Astrocyte (in vitro differentiated cells and primary cell): ENCODE measurements around the gene MAML2. TPM values are rescaled to one million over a fixed set of nuclear protein-coding genes. Genes with fewer than 3 reads are reported as not detected.

Source experiments
- DNase-seq: peaks from one replicate; pipeline ENCODE4 v3.0.0-alpha.2; 2010; ENCODE audit warnings: low read depth
- FAIRE-seq: peaks from 2 replicates; lab custom pipeline; 2011; peaks lifted over from hg19 to GRCh38; lab: Jason Lieb, UNC
- H2AFZ ChIP-seq: 2 replicates; pipeline ENCODE4 v1.6.0; 2012; ENCODE audit warnings: low read depth, low read length, inconsistent platforms
- H3K27ac ChIP-seq: 2 replicates; pipeline ENCODE4 v1.5.1; 2011; ENCODE audit warnings: low read depth, low read length, inconsistent platforms
- H3K27me3 ChIP-seq: 2 replicates; pipeline ENCODE4 v1.6.0; 2011; ENCODE audit warnings: low read length, inconsistent platforms; ENCODE audit not compliant: insufficient read depth
- H3K36me3 ChIP-seq: 2 replicates; pipeline ENCODE4 v1.5.1; 2011; ENCODE audit warnings: low read length, inconsistent platforms; ENCODE audit not compliant: insufficient read depth
- H3K4me1 ChIP-seq: 2 replicates; pipeline ENCODE4 v1.5.1; 2011; ENCODE audit warnings: low read length, inconsistent platforms; ENCODE audit not compliant: insufficient read depth
- H3K4me2 ChIP-seq: 2 replicates; pipeline ENCODE4 v1.6.0; 2012; ENCODE audit warnings: low read length, inconsistent platforms
- H3K4me3 ChIP-seq: 2 replicates; pipeline ENCODE4 v1.5.1; 2011; ENCODE audit warnings: low read depth, mild to moderate bottlenecking, low read length, inconsistent platforms; ENCODE audit not compliant: insufficient read depth
- H3K79me2 ChIP-seq: 2 replicates; pipeline ENCODE4 v1.6.0; 2012; ENCODE audit warnings: mild to moderate bottlenecking, low read length, inconsistent platforms; ENCODE audit not compliant: insufficient read depth
- H3K9ac ChIP-seq: 2 replicates; pipeline ENCODE4 v1.6.0; 2012; ENCODE audit warnings: mild to moderate bottlenecking, low read length, inconsistent platforms
- H3K9me3 ChIP-seq: 2 replicates; pipeline ENCODE4 v1.5.1; 2012; ENCODE audit warnings: low read depth, mild to moderate bottlenecking, low read length, inconsistent platforms; ENCODE audit not compliant: insufficient read depth
- H4K20me1 ChIP-seq: 2 replicates; pipeline ENCODE4 v1.6.0; 2012; ENCODE audit warnings: low read length, inconsistent platforms; ENCODE audit not compliant: insufficient read depth
- H3K27ac Mint-ChIP-seq: one replicate; pipeline ENCODE4 v1.8.0; 2021; ENCODE audit warnings: mild to moderate bottlenecking, mixed read lengths; ENCODE audit not compliant: unreplicated experiment
- H3K27me3 Mint-ChIP-seq: one replicate; pipeline ENCODE4 v1.8.0; 2021; ENCODE audit warnings: low read depth, mixed read lengths; ENCODE audit not compliant: unreplicated experiment
- H3K36me3 Mint-ChIP-seq: one replicate; pipeline ENCODE4 v1.8.0; 2021; ENCODE audit warnings: low read depth, mixed read lengths; ENCODE audit not compliant: unreplicated experiment
- H3K4me1 Mint-ChIP-seq: one replicate; pipeline ENCODE4 v1.8.0; 2021; ENCODE audit warnings: low read depth, mixed read lengths; ENCODE audit not compliant: unreplicated experiment
- H3K4me3 Mint-ChIP-seq: one replicate; pipeline ENCODE4 v1.8.0; 2021; ENCODE audit warnings: mild to moderate bottlenecking, moderate library complexity, mixed read lengths; ENCODE audit not compliant: unreplicated experiment
- H3K9me3 Mint-ChIP-seq: one replicate; pipeline ENCODE4 v1.8.0; 2021; ENCODE audit warnings: mild to moderate bottlenecking, mixed read lengths; ENCODE audit not compliant: unreplicated experiment
- EZH2 ChIP-seq: IDR thresholded peaks from 2 replicates; pipeline ENCODE4 v1.6.1; 2012; ENCODE audit warnings: mild to moderate bottlenecking, low read length, inconsistent platforms; ENCODE audit not compliant: insufficient read depth
- total RNA-seq: library from RNA; stranded (reverse); gene quantifications from 2 replicates; pipeline ENCODE4 v1.2.1, GENCODE V29; 2021
- TF ChIP-seq, protein P1 (sequence below): IDR thresholded peaks from 2 replicates; pipeline ENCODE4 v1.5.1; 2011; ENCODE audit warnings: low read depth, mild to moderate bottlenecking, inconsistent platforms, low read length, moderate library complexity; ENCODE audit not compliant: insufficient read depth

Gene MAML2
- total RNA-seq, 1 donor from 2014 or later: 27.4 TPM

DNA sequence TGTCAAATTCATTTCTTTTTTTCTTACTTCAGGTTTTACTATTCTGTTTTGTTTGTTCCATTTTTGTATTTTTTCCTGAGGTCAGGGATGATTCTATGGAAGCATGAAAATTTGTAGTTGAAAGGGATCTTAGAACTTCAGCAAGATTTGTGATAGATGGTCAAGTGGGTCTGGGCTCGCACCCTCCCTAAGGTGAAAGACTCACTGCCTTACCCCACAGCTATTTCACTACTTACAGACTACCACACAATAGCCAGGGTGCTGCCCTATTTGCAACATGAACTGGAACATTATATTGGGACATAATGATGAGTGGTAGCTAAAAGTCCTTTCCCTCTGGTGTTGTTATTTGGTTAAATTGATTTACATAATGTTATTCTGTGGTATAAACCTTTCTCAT, 62.6 kb downstream of the MAML2 start:
- H3K4me1 Mint-ChIP-seq: peaks cover 42% of the 10 kb centered on the region
- no peak overlapping the region for H3K9ac ChIP-seq

DNA sequence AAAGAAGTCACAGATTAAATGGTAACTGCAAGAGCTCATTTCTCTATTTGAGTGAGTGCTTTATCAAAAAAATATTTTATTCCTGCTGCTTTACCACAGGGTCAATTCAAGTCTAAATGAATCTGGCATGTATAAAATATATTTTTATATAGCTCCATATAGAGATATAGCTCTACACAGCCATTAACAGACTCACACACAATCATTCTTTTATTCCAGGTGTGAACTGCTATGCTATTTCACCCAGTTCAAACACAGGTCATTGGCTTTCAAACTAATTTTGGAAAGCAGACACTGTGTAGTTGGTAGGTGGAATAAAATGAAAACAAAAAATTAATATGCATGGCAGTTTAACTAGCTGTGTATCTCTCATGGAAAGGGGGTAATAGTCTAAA, 63.1 kb downstream of the MAML2 start:
- peaks cover 11% of the 10 kb centered on the region for H3K4me1 ChIP-seq
- TF ChIP-seq, protein P1, sequence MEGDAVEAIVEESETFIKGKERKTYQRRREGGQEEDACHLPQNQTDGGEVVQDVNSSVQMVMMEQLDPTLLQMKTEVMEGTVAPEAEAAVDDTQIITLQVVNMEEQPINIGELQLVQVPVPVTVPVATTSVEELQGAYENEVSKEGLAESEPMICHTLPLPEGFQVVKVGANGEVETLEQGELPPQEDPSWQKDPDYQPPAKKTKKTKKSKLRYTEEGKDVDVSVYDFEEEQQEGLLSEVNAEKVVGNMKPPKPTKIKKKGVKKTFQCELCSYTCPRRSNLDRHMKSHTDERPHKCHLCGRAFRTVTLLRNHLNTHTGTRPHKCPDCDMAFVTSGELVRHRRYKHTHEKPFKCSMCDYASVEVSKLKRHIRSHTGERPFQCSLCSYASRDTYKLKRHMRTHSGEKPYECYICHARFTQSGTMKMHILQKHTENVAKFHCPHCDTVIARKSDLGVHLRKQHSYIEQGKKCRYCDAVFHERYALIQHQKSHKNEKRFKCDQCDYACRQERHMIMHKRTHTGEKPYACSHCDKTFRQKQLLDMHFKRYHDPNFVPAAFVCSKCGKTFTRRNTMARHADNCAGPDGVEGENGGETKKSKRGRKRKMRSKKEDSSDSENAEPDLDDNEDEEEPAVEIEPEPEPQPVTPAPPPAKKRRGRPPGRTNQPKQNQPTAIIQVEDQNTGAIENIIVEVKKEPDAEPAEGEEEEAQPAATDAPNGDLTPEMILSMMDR: no peak
- TF ChIP-seq EZH2: no peak
- H3K9me3 Mint-ChIP-seq: no peaks in the 10 kb centered on the region
- peaks cover 4% of the 10 kb centered on the region for H3K36me3 Mint-ChIP-seq
- no peak overlapping the region for H2AFZ ChIP-seq
- no peaks in the 10 kb centered on the region for H3K27me3 Mint-ChIP-seq
- H3K27me3 ChIP-seq: no peaks in the 10 kb centered on the region
- DNase-seq (no peak), FAIRE-seq (no peak)
- no peak overlapping the region for H3K27ac ChIP-seq
- H3K27ac Mint-ChIP-seq: no peak overlapping the region
- no peak overlapping the region for H3K4me3 Mint-ChIP-seq
- no peak overlapping the region for H3K4me3 ChIP-seq
- H3K4me1 Mint-ChIP-seq: peaks cover 42% of the 10 kb centered on the region
- H3K36me3 ChIP-seq: no peaks in the 10 kb centered on the region
- H3K79me2 ChIP-seq: peaks cover 73% of the 10 kb centered on the region
- no peaks in the 10 kb centered on the region for H3K9me3 ChIP-seq
- H3K4me2 ChIP-seq: peak overlapping the region; percentile 20
- no peak overlapping the region for H3K9ac ChIP-seq
- peaks cover 13% of the 10 kb centered on the region for H4K20me1 ChIP-seq

More for the DNA sequence above, 62.6 kb downstream of the MAML2 start:
- no peak for TF ChIP-seq EZH2
- TF ChIP-seq, protein P1: no peak
- no peak overlapping the region for H3K27ac ChIP-seq
- FAIRE-seq (no peak), DNase-seq (no peak)
- no peaks in the 10 kb centered on the region for H3K27me3 Mint-ChIP-seq
- peaks cover 3% of the 10 kb centered on the region for H3K9me3 Mint-ChIP-seq
- no peak overlapping the region for H3K27ac Mint-ChIP-seq
- H3K36me3 ChIP-seq: no peaks in the 10 kb centered on the region
- peaks cover 9% of the 10 kb centered on the region for H3K36me3 Mint-ChIP-seq
- H3K4me3 Mint-ChIP-seq: no peak overlapping the region
- H3K4me1 ChIP-seq: peaks cover 11% of the 10 kb centered on the region
- H2AFZ ChIP-seq: no peak overlapping the region
- peaks cover 77% of the 10 kb centered on the region for H3K79me2 ChIP-seq
- no peaks in the 10 kb centered on the region for H3K9me3 ChIP-seq
- no peak overlapping the region for H3K4me2 ChIP-seq
- H3K4me3 ChIP-seq: no peak overlapping the region
- H4K20me1 ChIP-seq: peaks cover 16% of the 10 kb centered on the region
- no peaks in the 10 kb centered on the region for H3K27me3 ChIP-seq

DNA sequence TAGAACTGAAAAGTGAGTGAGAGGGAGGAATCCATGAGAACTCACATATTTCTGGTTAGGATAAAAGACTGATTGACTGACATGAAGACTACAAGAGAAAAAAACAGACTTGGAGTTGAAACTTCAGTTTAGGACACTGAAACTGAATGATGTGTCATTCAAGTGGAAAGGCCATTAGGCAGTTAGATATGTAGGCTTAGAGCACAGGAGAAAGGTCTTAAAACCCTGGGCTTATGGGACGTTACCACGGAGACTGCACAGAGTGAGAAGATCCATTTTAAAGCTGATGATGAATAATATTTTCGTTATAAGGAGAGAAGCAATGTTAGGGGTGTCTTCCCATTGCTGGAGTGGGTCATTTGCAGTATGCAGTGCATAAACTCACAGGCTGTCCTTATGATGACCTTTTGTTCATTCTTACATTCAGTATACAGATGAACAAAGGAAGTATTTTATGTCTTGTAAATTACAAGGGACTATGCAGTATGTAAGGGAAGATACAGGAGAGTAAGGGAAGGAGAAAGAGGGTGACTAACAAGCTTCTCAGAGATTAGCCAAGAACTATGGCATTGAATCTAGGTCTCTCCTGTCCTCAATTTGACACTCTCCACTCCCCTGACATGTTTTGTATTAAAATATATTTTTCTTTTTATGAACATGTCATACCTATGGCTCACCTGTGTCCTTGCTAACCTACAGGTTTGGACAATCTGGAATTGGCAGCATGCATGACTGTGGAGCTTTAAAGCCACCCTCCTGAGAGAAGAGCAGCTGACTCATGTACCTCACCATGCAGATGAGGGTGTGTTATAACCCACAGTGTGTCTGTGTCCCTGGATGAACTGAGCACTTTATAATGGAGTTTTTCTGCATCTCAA, 63.7 kb downstream of the MAML2 start:
- peak overlapping the region; percentile 60 for H3K27ac Mint-ChIP-seq
- H3K79me2 ChIP-seq: peaks cover 67% of the 10 kb centered on the region
- FAIRE-seq: no peak

More for the DNA sequence above, 63.7 kb downstream of the MAML2 start:
- Mint-ChIP-seq H3K4me1 (peaks cover 42% of the 10 kb centered on the region), H3K27me3 (no peaks in the 10 kb centered on the region), H3K4me3 (no peak overlapping the region), H3K9me3 (no peaks in the 10 kb centered on the region), H3K36me3 (peaks cover 1% of the 10 kb centered on the region)
- no peak overlapping the region for H2AFZ ChIP-seq
- TF ChIP-seq, protein P1: no peak
- no peak for TF ChIP-seq EZH2
- no peak overlapping the region for H3K4me3 ChIP-seq
- no peaks in the 10 kb centered on the region for H3K36me3 ChIP-seq
- peak overlapping the region; percentile 20 for H3K4me2 ChIP-seq
- peak; percentile 68 for DNase-seq
- no peak overlapping the region for H3K27ac ChIP-seq
- H3K9me3 ChIP-seq: no peaks in the 10 kb centered on the region
- no peak overlapping the region for H3K9ac ChIP-seq
- no peaks in the 10 kb centered on the region for H3K27me3 ChIP-seq
- peaks cover 11% of the 10 kb centered on the region for H3K4me1 ChIP-seq
- peaks cover 11% of the 10 kb centered on the region for H4K20me1 ChIP-seq
